ENCODE results near the gene DMRTA1. TPM values are rescaled to one million over a fixed set of nuclear protein-coding genes. Genes with fewer than 3 reads are reported as not detected.
A peak's percentile ranks its signal among the peaks of the same experiment; 100 is the strongest.

DMRTA1 gene
- total and polyA plus RNA-seq, 2 donors (not counting 3 experiments of a cell fraction or from before 2014, with no cell fraction given): 0.19 to 2.1 TPM

- Histone ChIP-seq H3K4me1 (ENCODE audit: control insufficient read depth, extremely low read depth, insufficient read depth, low read length) (peaks cover 19% of the 10 kb centered on the region), H3K36me3 (ENCODE audit: control insufficient read depth in 2 of 2, extremely low read depth in 1 of 2, insufficient read depth in 2 of 2, low read length in 2 of 2) (no peaks in the 10 kb centered on the region), H3K79me2 (ENCODE audit: control insufficient read depth, insufficient read depth, low read length) (peaks cover 29% of the 10 kb centered on the region), H3K4me3 (replicated peaks in 1 of 3; ENCODE audit: insufficient read depth in 1 of 3, low read depth in 1 of 3, low read length in 3 of 3) (peak overlapping the region; percentile 49 to 86 (median 86)), H2AFZ (ENCODE audit: low read depth, low read length) (peak overlapping the region; percentile 95), H3K4me2 (ENCODE audit: insufficient read depth, low read length) (peak overlapping the region; percentile 80), H3K9me1 (replicated peaks; ENCODE audit: control insufficient read depth, extremely low read depth, insufficient read depth, low read length) (no peaks in the 10 kb centered on the region), H3K9ac (replicated peaks; ENCODE audit: extremely low read depth, insufficient read depth, low read length) (peak overlapping the region; percentile 68), H3K9me3 (replicated peaks; ENCODE audit: control insufficient read depth, insufficient read depth, low read length) (no peaks in the 10 kb centered on the region), H4K20me1 (replicated peaks; ENCODE audit: control insufficient read depth, extremely low read depth, insufficient read depth, low read length) (no peaks in the 10 kb centered on the region), H3K27ac (ENCODE audit: insufficient read depth, low read depth, low read length) (peak overlapping the region; percentile 50), H3K27me3 (ENCODE audit: control insufficient read depth in 2 of 2, insufficient read depth in 2 of 2, low read length in 2 of 2) (peaks cover 5 to 19% of the 10 kb centered on the region in 2 experiments)
- FAIRE-seq (no peak), DNase-seq (ENCODE audit: low read depth, low spot score) (peak; percentile 27)
- TSS peak; percentile 19 for BruUV-seq (replicated peaks)
- TF ChIP-seq, protein P1, sequence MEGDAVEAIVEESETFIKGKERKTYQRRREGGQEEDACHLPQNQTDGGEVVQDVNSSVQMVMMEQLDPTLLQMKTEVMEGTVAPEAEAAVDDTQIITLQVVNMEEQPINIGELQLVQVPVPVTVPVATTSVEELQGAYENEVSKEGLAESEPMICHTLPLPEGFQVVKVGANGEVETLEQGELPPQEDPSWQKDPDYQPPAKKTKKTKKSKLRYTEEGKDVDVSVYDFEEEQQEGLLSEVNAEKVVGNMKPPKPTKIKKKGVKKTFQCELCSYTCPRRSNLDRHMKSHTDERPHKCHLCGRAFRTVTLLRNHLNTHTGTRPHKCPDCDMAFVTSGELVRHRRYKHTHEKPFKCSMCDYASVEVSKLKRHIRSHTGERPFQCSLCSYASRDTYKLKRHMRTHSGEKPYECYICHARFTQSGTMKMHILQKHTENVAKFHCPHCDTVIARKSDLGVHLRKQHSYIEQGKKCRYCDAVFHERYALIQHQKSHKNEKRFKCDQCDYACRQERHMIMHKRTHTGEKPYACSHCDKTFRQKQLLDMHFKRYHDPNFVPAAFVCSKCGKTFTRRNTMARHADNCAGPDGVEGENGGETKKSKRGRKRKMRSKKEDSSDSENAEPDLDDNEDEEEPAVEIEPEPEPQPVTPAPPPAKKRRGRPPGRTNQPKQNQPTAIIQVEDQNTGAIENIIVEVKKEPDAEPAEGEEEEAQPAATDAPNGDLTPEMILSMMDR (IDR thresholded peaks at IDR 0.05; ENCODE audit: extremely low read depth in 1 of 2, insufficient read depth in 1 of 2, low read depth in 1 of 2, low read length in 2 of 2): no peak
- TF ChIP-seq, protein P2, sequence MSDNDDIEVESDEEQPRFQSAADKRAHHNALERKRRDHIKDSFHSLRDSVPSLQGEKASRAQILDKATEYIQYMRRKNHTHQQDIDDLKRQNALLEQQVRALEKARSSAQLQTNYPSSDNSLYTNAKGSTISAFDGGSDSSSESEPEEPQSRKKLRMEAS (IDR thresholded peaks at IDR 0.05; ENCODE audit: insufficient read depth, insufficient read length): no peak
- TF ChIP-seq JUN (IDR thresholded peaks at IDR 0.05; ENCODE audit: borderline replicate concordance, insufficient read depth, insufficient read length, low read depth) (no peak), MYC (IDR thresholded peaks at IDR 0.05; ENCODE audit: low read depth, low read length) (no peak), FOS (IDR thresholded peaks at IDR 0.05; ENCODE audit: borderline replicate concordance, insufficient read depth, low read length) (no peak), EZH2 (IDR thresholded peaks at IDR 0.05; ENCODE audit: borderline replicate concordance, low read depth, low read length, severe bottlenecking) (no peak), GATA2 (IDR thresholded peaks at IDR 0.05; ENCODE audit: insufficient read depth, insufficient read length, low read depth, low read length) (no peak), POLR2AphosphoS5 (IDR thresholded peaks at IDR 0.05; ENCODE audit: insufficient read depth, low read depth, low read length) (no peak), POLR2A (IDR thresholded peaks at IDR 0.05; ENCODE audit: low read depth, low read length) (no peak)
- CTCF ChIA-PET: interaction anchor here (1.1 to 6.3 kb wide), 4 partner anchors 17 to 461 kb away, joined by 3 to 617 read pairs (median 8); no protein-coding TSS in a partner anchor
- POLR2A ChIA-PET: no interaction called here
- dilution Hi-C loops (cut with MboI; ENCODE audit: extremely low pct_ligation_motif_present, low sequenced_read_pairs): no loop called here
- intact Hi-C loops (cut with micrococcal nuclease): loop anchor here (1.0 to 10.0 kb wide), 4 partner anchors 330 to 1113 kb away; partner anchors contain the start of genes CDKN2B and KLHL9
These were observed 1.1 kb downstream of the DMRTA1 start for GRCh38 chr9:22447618-22448305.

All from endothelial cell of umbilical vein (primary cell).